Stimulated activated CD4-positive, alpha-beta T cell treated with anti-CD3 and anti-CD28 coated beads, Interleukin-4, amount 100 ng/mL, for 24 hours (primary cell): Measurements from ENCODE around the gene KCNN1.
A peak's percentile ranks its signal among the peaks of the same experiment; 100 is the strongest.

Source experiments
- DNase-seq: peaks from one replicate; pipeline ENCODE4 v3.0.0-alpha.2; 2020

The KCNN1 gene

GRCh38 chr19:17947815-17948513, 18.9 kb upstream of the KCNN1 start:
- peak; percentile 94 for DNase-seq

GRCh38 chr19:17948514-17948900, 18.4 kb upstream of the KCNN1 start:
- DNase-seq, result no peak

- no peak for DNase-seq
Observed at GRCh38 chr19:17948931-17949930, 17.7 kb upstream of the KCNN1 start.

- no peak for DNase-seq
Observed at GRCh38 chr19:17949956-17950309, 17.0 kb upstream of the KCNN1 start.

GRCh38 chr19:17950310-17951156, 16.4 kb upstream of the KCNN1 start:
- DNase-seq, result peak; percentile 36

- no peak for DNase-seq
Observed at GRCh38 chr19:17951157-17951989, 15.5 kb upstream of the KCNN1 start.

GRCh38 chr19:17951990-17952976, 14.6 kb upstream of the KCNN1 start:
- no peak for DNase-seq

GRCh38 chr19:17953316-17953801, 13.5 kb upstream of the KCNN1 start:
- no peak for DNase-seq

- DNase-seq, result no peak
Observed at GRCh38 chr19:17953869-17954268, 13.0 kb upstream of the KCNN1 start.

- DNase-seq, result no peak
Observed at GRCh38 chr19:17954401-17954800, 12.5 kb upstream of the KCNN1 start.

GRCh38 chr19:17957149-17957849, 9.6 kb upstream of the KCNN1 start:
- DNase-seq, result no peak

- DNase-seq, result no peak
Observed at GRCh38 chr19:17957885-17958284, 9.0 kb upstream of the KCNN1 start.

GRCh38 chr19:17963936-17964691, 2.8 kb upstream of the KCNN1 start:
- no peak for DNase-seq

- no peak for DNase-seq
Observed at GRCh38 chr19:17965370-17966128, 1.4 kb upstream of the KCNN1 start.

- no peak for DNase-seq
Observed at GRCh38 chr19:17966129-17966483, 801 bp upstream of the KCNN1 start.

GRCh38 chr19:17967257-17968051, 547 bp downstream of the KCNN1 start:
- DNase-seq, result no peak

GRCh38 chr19:17968362-17968761, 1.5 kb downstream of the KCNN1 start:
- no peak for DNase-seq
